ENCODE data around the gene PLA2G6. TPM values are rescaled to one million over a fixed set of nuclear protein-coding genes. Genes with fewer than 3 reads are reported as not detected.
A peak's percentile ranks its signal among the peaks of the same experiment; 100 is the strongest.
"Not testable (repeated sequence)": the region's sequence is repeated elsewhere in the genome, so short reads cannot be mapped to it uniquely, and the experiment has no call there.

The PLA2G6 gene
- total and polyA plus RNA-seq, 4 donors = 22.9 to 32.8 (median 29.6) TPM

- not testable (repeated sequence) for DNase-seq (ENCODE audit: low read depth in 4 of 6, low spot score in 6 of 6); H3K9me3 ChIP-seq (ENCODE audit: control insufficient read depth, insufficient read depth, low read length); H3K27me3 ChIP-seq (ENCODE audit: control insufficient read depth, insufficient read depth, low read length); H3K4me3 ChIP-seq (ENCODE audit: low read depth, low read length)
- WGBS (ENCODE audit: insufficient coverage) = no CpG with 5 or more reads among the region's 7 CpGs
- Histone ChIP-seq H3K4me1 (ENCODE audit: control insufficient read depth, insufficient read depth, low read length) (peaks cover 28% of the 10 kb centered on the region), H3K36me3 (ENCODE audit: control insufficient read depth, insufficient read depth, low read length) (peaks cover 11% of the 10 kb centered on the region), H3K27ac (ENCODE audit: low read depth, low read length) (peak overlapping the region; percentile 76)
These were observed 3.1 kb downstream of the PLA2G6 start for GRCh38 chr22:38178605-38178937.

GRCh38 chr22:38177926-38178604 lies 3.6 kb downstream of the PLA2G6 start:
- Histone ChIP-seq H3K27me3 (ENCODE audit: control insufficient read depth, insufficient read depth, low read length) (no peaks in the 10 kb centered on the region), H3K36me3 (ENCODE audit: control insufficient read depth, insufficient read depth, low read length) (peaks cover 11% of the 10 kb centered on the region), H3K27ac (ENCODE audit: low read depth, low read length) (peak overlapping the region; percentile 76), H3K9me3 (ENCODE audit: control insufficient read depth, insufficient read depth, low read length) (no peaks in the 10 kb centered on the region), H3K4me3 (ENCODE audit: low read depth, low read length) (no peak overlapping the region), H3K4me1 (ENCODE audit: control insufficient read depth, insufficient read depth, low read length) (peaks cover 33% of the 10 kb centered on the region)
- peak in 1 of 6 donors; percentile 55 for DNase-seq (ENCODE audit: low read depth in 4 of 6, low spot score in 6 of 6)
- WGBS (ENCODE audit: insufficient coverage) = 28% methylated on average over 6 of the region's 15 CpGs

- H3K4me3 ChIP-seq (ENCODE audit: low read depth, low read length); H3K27me3 ChIP-seq (ENCODE audit: control insufficient read depth, insufficient read depth, low read length); DNase-seq (ENCODE audit: low read depth in 4 of 6, low spot score in 6 of 6); H3K9me3 ChIP-seq (ENCODE audit: control insufficient read depth, insufficient read depth, low read length): not testable (repeated sequence)
- Histone ChIP-seq H3K36me3 (ENCODE audit: control insufficient read depth, insufficient read depth, low read length) (peaks cover 11% of the 10 kb centered on the region), H3K27ac (ENCODE audit: low read depth, low read length) (peak overlapping the region; percentile 76), H3K4me1 (ENCODE audit: control insufficient read depth, insufficient read depth, low read length) (peaks cover 39% of the 10 kb centered on the region)
- 91% methylated on average over 6 of the region's 9 CpGs for WGBS (ENCODE audit: insufficient coverage)
These were observed 4.1 kb downstream of the PLA2G6 start for GRCh38 chr22:38177571-38177925.

GRCh38 chr22:38177044-38177443 lies 4.6 kb downstream of the PLA2G6 start:
- Histone ChIP-seq H3K4me1 (ENCODE audit: control insufficient read depth, insufficient read depth, low read length) (peaks cover 41% of the 10 kb centered on the region), H3K27me3 (ENCODE audit: control insufficient read depth, insufficient read depth, low read length) (no peaks in the 10 kb centered on the region), H3K36me3 (ENCODE audit: control insufficient read depth, insufficient read depth, low read length) (peaks cover 11% of the 10 kb centered on the region), H3K27ac (ENCODE audit: low read depth, low read length) (no peak overlapping the region), H3K4me3 (ENCODE audit: low read depth, low read length) (no peak overlapping the region), H3K9me3 (ENCODE audit: control insufficient read depth, insufficient read depth, low read length) (no peaks in the 10 kb centered on the region)
- WGBS (ENCODE audit: insufficient coverage) = 90% methylated on average over 2 of the region's 4 CpGs
- DNase-seq (ENCODE audit: low read depth in 4 of 6, low spot score in 6 of 6) = no peak

- Histone ChIP-seq H3K27ac (ENCODE audit: low read depth, low read length) (peak overlapping the region; percentile 15), H3K4me1 (ENCODE audit: control insufficient read depth, insufficient read depth, low read length) (peaks cover 37% of the 10 kb centered on the region), H3K4me3 (ENCODE audit: low read depth, low read length) (no peak overlapping the region), H3K36me3 (ENCODE audit: control insufficient read depth, insufficient read depth, low read length) (peaks cover 11% of the 10 kb centered on the region), H3K27me3 (ENCODE audit: control insufficient read depth, insufficient read depth, low read length) (no peaks in the 10 kb centered on the region), H3K9me3 (ENCODE audit: control insufficient read depth, insufficient read depth, low read length) (no peaks in the 10 kb centered on the region)
- DNase-seq (ENCODE audit: low read depth in 4 of 6, low spot score in 6 of 6) = no peak
- WGBS (ENCODE audit: insufficient coverage) = 69% methylated on average over 12 of the region's 14 CpGs
These were observed 5.4 kb downstream of the PLA2G6 start for GRCh38 chr22:38176170-38176741.

GRCh38 chr22:38175206-38176118 lies 6.2 kb downstream of the PLA2G6 start:
- Histone ChIP-seq H3K27ac (ENCODE audit: low read depth, low read length) (no peak overlapping the region), H3K4me1 (ENCODE audit: control insufficient read depth, insufficient read depth, low read length) (peaks cover 31% of the 10 kb centered on the region), H3K4me3 (ENCODE audit: low read depth, low read length) (no peak overlapping the region), H3K9me3 (ENCODE audit: control insufficient read depth, insufficient read depth, low read length) (no peaks in the 10 kb centered on the region), H3K36me3 (ENCODE audit: control insufficient read depth, insufficient read depth, low read length) (peaks cover 11% of the 10 kb centered on the region), H3K27me3 (ENCODE audit: control insufficient read depth, insufficient read depth, low read length) (no peaks in the 10 kb centered on the region)
- WGBS (ENCODE audit: insufficient coverage) = 92% methylated on average over 16 of the region's 17 CpGs
- no peak for DNase-seq (ENCODE audit: low read depth in 4 of 6, low spot score in 6 of 6)

GRCh38 chr22:38174626-38175025 lies 7.0 kb downstream of the PLA2G6 start:
- no peak for DNase-seq (ENCODE audit: low read depth in 4 of 6, low spot score in 6 of 6)
- Histone ChIP-seq H3K4me1 (ENCODE audit: control insufficient read depth, insufficient read depth, low read length) (peaks cover 31% of the 10 kb centered on the region), H3K9me3 (ENCODE audit: control insufficient read depth, insufficient read depth, low read length) (no peaks in the 10 kb centered on the region), H3K36me3 (ENCODE audit: control insufficient read depth, insufficient read depth, low read length) (peaks cover 11% of the 10 kb centered on the region), H3K27me3 (ENCODE audit: control insufficient read depth, insufficient read depth, low read length) (no peaks in the 10 kb centered on the region), H3K4me3 (ENCODE audit: low read depth, low read length) (no peak overlapping the region), H3K27ac (ENCODE audit: low read depth, low read length) (no peak overlapping the region)
- 85% methylated on average over 14 of the region's 14 CpGs for WGBS (ENCODE audit: insufficient coverage)

- Histone ChIP-seq H3K27ac (ENCODE audit: low read depth, low read length) (no peak overlapping the region), H3K27me3 (ENCODE audit: control insufficient read depth, insufficient read depth, low read length) (no peaks in the 10 kb centered on the region), H3K36me3 (ENCODE audit: control insufficient read depth, insufficient read depth, low read length) (peaks cover 11% of the 10 kb centered on the region), H3K9me3 (ENCODE audit: control insufficient read depth, insufficient read depth, low read length) (no peaks in the 10 kb centered on the region), H3K4me1 (ENCODE audit: control insufficient read depth, insufficient read depth, low read length) (peaks cover 40% of the 10 kb centered on the region), H3K4me3 (ENCODE audit: low read depth, low read length) (no peak overlapping the region)
- WGBS (ENCODE audit: insufficient coverage) = 100% methylated on average over 1 of the region's 4 CpGs
- no peak for DNase-seq (ENCODE audit: low read depth in 4 of 6, low spot score in 6 of 6)
These were observed 8.1 kb downstream of the PLA2G6 start for GRCh38 chr22:38173641-38173906.

- DNase-seq (ENCODE audit: low read depth in 4 of 6, low spot score in 6 of 6) = peak in 2 of 6 donors; percentile 52 to 70
- H3K27ac ChIP-seq (ENCODE audit: low read depth, low read length) = peak overlapping the region; percentile 42
These were observed 8.6 kb downstream of the PLA2G6 start for GRCh38 chr22:38172832-38173640.

More at GRCh38 chr22:38172832-38173640, 8.6 kb downstream of the PLA2G6 start:
- Histone ChIP-seq H3K4me1 (ENCODE audit: control insufficient read depth, insufficient read depth, low read length) (peaks cover 41% of the 10 kb centered on the region), H3K9me3 (ENCODE audit: control insufficient read depth, insufficient read depth, low read length) (no peaks in the 10 kb centered on the region), H3K27me3 (ENCODE audit: control insufficient read depth, insufficient read depth, low read length) (no peaks in the 10 kb centered on the region), H3K4me3 (ENCODE audit: low read depth, low read length) (no peak overlapping the region), H3K36me3 (ENCODE audit: control insufficient read depth, insufficient read depth, low read length) (peaks cover 14% of the 10 kb centered on the region)
- 27% methylated on average over 11 of the region's 16 CpGs for WGBS (ENCODE audit: insufficient coverage)

All from spinal cord (tissue), 10 donors.